Central memory CD8-positive, alpha-beta T cell (primary cell): ENCODE results near the gene PRICKLE3.
"Not testable (repeated sequence)": the region's sequence is repeated elsewhere in the genome, so short reads cannot be mapped to it uniquely, and the experiment has no call there.

ENCODE experiments used
- ATAC-seq: fragments of 150-1000 bp; cut with Tn5 transposase; replicated peaks from 2 replicates; pipeline ENCODE4 v1.10.0; 2022; ENCODE audit warnings: mild to moderate bottlenecking, moderate FRiP score, moderate number of reproducible peaks; ENCODE audit not compliant: poor library complexity, severe bottlenecking; ENCODE audit errors: extremely low read depth
- DNase-seq, 2 donors: peaks; one replicate each; pipeline ENCODE4 v3.0.0; 2021; ENCODE audit warnings: low spot score in 2 of 2
- H3K27ac Mint-ChIP-seq: one replicate; pipeline ENCODE4 v1.8.0; 2022; ENCODE audit warnings: low read depth, mild to moderate bottlenecking, moderate library complexity, mixed read lengths
- H3K27me3 Mint-ChIP-seq: one replicate; pipeline ENCODE4 v1.8.0; 2022; ENCODE audit warnings: mixed read lengths
- H3K36me3 Mint-ChIP-seq: one replicate; pipeline ENCODE4 v1.8.0; 2022; ENCODE audit warnings: mild to moderate bottlenecking, moderate library complexity, mixed read lengths; ENCODE audit not compliant: insufficient read depth
- H3K4me1 Mint-ChIP-seq: one replicate; pipeline ENCODE4 v1.8.0; 2022; ENCODE audit warnings: mixed read lengths
- H3K4me3 Mint-ChIP-seq: one replicate; pipeline ENCODE4 v1.8.0; 2022; ENCODE audit warnings: mild to moderate bottlenecking, moderate library complexity, mixed read lengths
- H3K9me3 Mint-ChIP-seq: one replicate; pipeline ENCODE4 v1.8.0; 2022; ENCODE audit warnings: mixed read lengths

The PRICKLE3 gene

GRCh38 chrX:49160908-49161307, 25.3 kb downstream of the PRICKLE3 start:
- Mint-ChIP-seq H3K9me3 (no peaks in the 10 kb centered on the region), H3K4me1 (peaks cover 20% of the 10 kb centered on the region), H3K36me3 (peaks cover 9% of the 10 kb centered on the region), H3K4me3 (no peak overlapping the region), H3K27ac (no peak overlapping the region), H3K27me3 (no peaks in the 10 kb centered on the region)
- DNase-seq (no peak), ATAC-seq (no peak)

GRCh38 chrX:49157194-49157593, 29.0 kb downstream of the PRICKLE3 start:
- DNase-seq = no peak
- Mint-ChIP-seq H3K27ac (no peak overlapping the region), H3K27me3 (no peaks in the 10 kb centered on the region), H3K4me1 (peaks cover 17% of the 10 kb centered on the region), H3K4me3 (no peak overlapping the region), H3K36me3 (peaks cover 8% of the 10 kb centered on the region), H3K9me3 (no peaks in the 10 kb centered on the region)
- no peak for ATAC-seq

- peak; percentile 93 for ATAC-seq
- H3K9me3 Mint-ChIP-seq = no peaks in the 10 kb centered on the region
- peaks cover 8% of the 10 kb centered on the region for H3K36me3 Mint-ChIP-seq
- peak; percentile 70 to 78 for DNase-seq
- peaks cover 17% of the 10 kb centered on the region for H3K4me1 Mint-ChIP-seq
- H3K4me3 Mint-ChIP-seq = peak overlapping the region; percentile 93
- peak overlapping the region; percentile 94 for H3K27ac Mint-ChIP-seq
- no peaks in the 10 kb centered on the region for H3K27me3 Mint-ChIP-seq
Observed at GRCh38 chrX:49155900-49156837, 30.0 kb downstream of the PRICKLE3 start.

GRCh38 chrX:49155243-49155899, 30.8 kb downstream of the PRICKLE3 start:
- ATAC-seq (peak; percentile 16), DNase-seq (no peak)
- H3K4me3 Mint-ChIP-seq = peak overlapping the region; percentile 93
- H3K4me1 Mint-ChIP-seq = peaks cover 17% of the 10 kb centered on the region
- H3K36me3 Mint-ChIP-seq = peaks cover 8% of the 10 kb centered on the region
- peak overlapping the region; percentile 94 for H3K27ac Mint-ChIP-seq
- H3K27me3 Mint-ChIP-seq = no peaks in the 10 kb centered on the region
- H3K9me3 Mint-ChIP-seq = no peaks in the 10 kb centered on the region

GRCh38 chrX:49153467-49153866, 32.7 kb downstream of the PRICKLE3 start:
- no peak for DNase-seq
- Mint-ChIP-seq H3K36me3 (peaks cover 8% of the 10 kb centered on the region), H3K27me3 (no peaks in the 10 kb centered on the region), H3K27ac (no peak overlapping the region), H3K4me3 (no peak overlapping the region), H3K4me1 (peaks cover 17% of the 10 kb centered on the region), H3K9me3 (no peaks in the 10 kb centered on the region)
- ATAC-seq = no peak

GRCh38 chrX:49149291-49149690, 36.9 kb downstream of the PRICKLE3 start:
- not testable (repeated sequence) for H3K4me3 Mint-ChIP-seq, ATAC-seq, H3K4me1 Mint-ChIP-seq, DNase-seq, H3K27me3 Mint-ChIP-seq, H3K36me3 Mint-ChIP-seq, H3K9me3 Mint-ChIP-seq, H3K27ac Mint-ChIP-seq

DNA sequence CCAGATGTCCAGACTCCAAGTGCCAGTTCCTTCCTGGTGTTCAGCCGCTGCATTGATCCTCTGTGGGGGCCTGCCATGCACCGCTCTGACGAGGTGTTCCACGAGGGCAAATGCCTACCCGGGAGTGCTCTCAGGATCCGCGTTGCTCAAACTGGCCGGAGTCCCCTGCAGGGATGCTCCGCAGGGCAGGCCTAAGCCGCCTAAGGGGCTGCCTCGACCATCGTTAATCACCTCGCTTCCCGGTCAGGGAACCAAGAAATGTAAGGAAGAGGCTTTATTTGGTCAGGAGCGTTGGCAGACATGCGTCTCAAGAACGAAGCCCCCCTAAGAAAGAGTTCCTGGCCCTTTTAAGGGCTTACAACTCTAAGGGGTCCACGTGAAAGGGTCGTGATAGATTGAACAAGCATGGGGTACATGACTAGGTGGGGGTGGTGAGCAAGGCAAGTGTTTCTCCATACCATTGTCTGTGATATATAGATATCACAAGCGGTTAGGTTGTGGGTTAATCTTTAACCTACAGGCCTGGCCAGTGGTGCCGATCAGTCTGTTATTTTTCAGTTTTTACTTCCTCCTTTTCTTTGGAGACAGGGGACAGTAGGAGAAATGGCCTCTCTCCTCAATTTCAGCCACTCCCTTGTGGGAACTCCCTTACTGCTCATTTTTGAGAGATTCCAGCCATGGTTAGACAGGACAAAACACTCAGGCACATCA, 37.6 kb downstream of the PRICKLE3 start:
- not testable (repeated sequence) for DNase-seq, ATAC-seq, H3K27me3 Mint-ChIP-seq, H3K4me3 Mint-ChIP-seq, H3K36me3 Mint-ChIP-seq, H3K9me3 Mint-ChIP-seq, H3K27ac Mint-ChIP-seq, H3K4me1 Mint-ChIP-seq

GRCh38 chrX:49147936-49148335, 38.2 kb downstream of the PRICKLE3 start:
- Mint-ChIP-seq H3K27ac (no peak overlapping the region), H3K4me1 (no peaks in the 10 kb centered on the region), H3K9me3 (no peaks in the 10 kb centered on the region), H3K27me3 (no peaks in the 10 kb centered on the region), H3K36me3 (no peaks in the 10 kb centered on the region), H3K4me3 (no peak overlapping the region)
- ATAC-seq = no peak
- no peak for DNase-seq

GRCh38 chrX:49147282-49147681, 38.9 kb downstream of the PRICKLE3 start:
- no peaks in the 10 kb centered on the region for H3K36me3 Mint-ChIP-seq
- DNase-seq (no peak), ATAC-seq (no peak)
- H3K27me3 Mint-ChIP-seq = no peaks in the 10 kb centered on the region
- no peaks in the 10 kb centered on the region for H3K4me1 Mint-ChIP-seq
- no peaks in the 10 kb centered on the region for H3K9me3 Mint-ChIP-seq
- H3K4me3 Mint-ChIP-seq = no peak overlapping the region
- no peak overlapping the region for H3K27ac Mint-ChIP-seq

- H3K9me3 Mint-ChIP-seq, H3K36me3 Mint-ChIP-seq, ATAC-seq, H3K4me3 Mint-ChIP-seq, DNase-seq, H3K4me1 Mint-ChIP-seq, H3K27me3 Mint-ChIP-seq, H3K27ac Mint-ChIP-seq: not testable (repeated sequence)
Observed at GRCh38 chrX:49143154-49143553, 43.0 kb downstream of the PRICKLE3 start.

GRCh38 chrX:49142264-49142663, 43.9 kb downstream of the PRICKLE3 start:
- H3K36me3 Mint-ChIP-seq, H3K4me1 Mint-ChIP-seq, H3K27me3 Mint-ChIP-seq, H3K27ac Mint-ChIP-seq, DNase-seq, H3K4me3 Mint-ChIP-seq, ATAC-seq, H3K9me3 Mint-ChIP-seq: not testable (repeated sequence)

DNA sequence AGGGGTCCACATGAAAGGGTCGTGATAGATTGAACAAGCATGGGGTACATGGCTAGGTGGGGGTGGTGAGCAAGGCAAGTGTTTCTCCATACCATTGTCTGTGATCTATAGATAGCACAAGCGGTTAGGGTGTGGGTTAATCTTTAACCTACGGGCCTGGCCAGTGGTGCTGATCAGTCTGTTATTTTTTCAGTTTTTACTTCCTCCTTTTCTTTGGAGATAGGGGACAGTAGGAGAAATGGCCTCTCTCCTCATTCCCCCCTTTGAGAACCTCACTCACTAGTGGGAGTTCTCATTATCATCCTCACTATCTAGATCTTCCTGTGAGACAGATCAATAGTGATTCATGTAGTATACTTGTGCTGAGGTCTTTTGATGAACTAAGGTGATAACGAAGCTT, 46.5 kb downstream of the PRICKLE3 start:
- no peak overlapping the region for H3K27ac Mint-ChIP-seq
- no peak for DNase-seq
- no peaks in the 10 kb centered on the region for H3K27me3 Mint-ChIP-seq
- no peaks in the 10 kb centered on the region for H3K9me3 Mint-ChIP-seq
- H3K36me3 Mint-ChIP-seq = peaks cover 2% of the 10 kb centered on the region
- ATAC-seq = no peak
- no peak overlapping the region for H3K4me3 Mint-ChIP-seq
- H3K4me1 Mint-ChIP-seq = no peaks in the 10 kb centered on the region
